SK-N-DZ (cell line): ENCODE measurements around the gene APC2.

Source experiments
- DNase-seq: peaks from one replicate; pipeline ENCODE4 v3.0.0-alpha.2; 2015; ENCODE audit warnings: low spot score

APC2 gene

GRCh38 chr19:1447504-1447903 is 2.4 kb upstream of the APC2 start:
- DNase-seq, result no peak

- DNase-seq, result no peak
Measured at GRCh38 chr19:1447944-1448343, 2.0 kb upstream of the APC2 start.

- DNase-seq, result peak; percentile 47
Measured at GRCh38 chr19:1450735-1451731, 1.1 kb downstream of the APC2 start.

GRCh38 chr19:1451916-1452801 is 2.2 kb downstream of the APC2 start:
- peak; percentile 84 for DNase-seq

DNA sequence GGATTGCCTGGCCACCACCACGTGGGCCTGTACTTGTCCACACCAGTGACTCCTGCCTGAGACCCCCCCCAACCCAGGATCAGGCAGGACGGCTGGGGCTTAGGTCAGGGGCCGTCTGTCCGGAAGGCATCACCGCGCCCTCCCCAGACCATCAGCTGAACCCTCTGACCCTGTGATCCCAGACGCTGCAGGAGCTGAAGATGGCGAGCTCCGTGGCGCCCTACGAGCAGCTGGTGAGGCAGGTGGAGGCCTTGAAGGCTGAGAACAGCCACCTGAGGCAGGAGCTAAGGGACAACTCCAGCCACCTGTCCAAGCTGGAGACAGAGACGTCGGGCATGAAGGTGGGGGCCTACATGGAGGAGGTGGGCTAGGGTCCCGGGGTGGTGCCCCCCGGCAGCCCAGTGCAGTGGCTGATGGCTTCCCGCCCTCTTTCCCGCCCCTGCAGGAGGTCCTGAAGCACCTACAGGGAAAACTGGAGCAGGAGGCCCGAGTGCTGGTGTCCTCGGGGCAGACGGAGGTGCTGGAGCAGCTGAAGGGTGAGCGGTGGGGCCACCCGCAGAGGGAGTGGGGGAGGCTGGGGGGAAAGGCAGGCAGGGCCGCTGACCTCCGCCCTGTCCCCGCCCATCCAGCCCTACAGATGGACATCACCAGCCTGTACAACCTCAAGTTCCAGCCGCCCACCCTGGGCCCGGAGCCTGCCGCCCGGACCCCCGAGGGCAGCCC is 3.0 kb downstream of the APC2 start:
- DNase-seq, result no peak

- DNase-seq, result no peak
Measured at GRCh38 chr19:1453525-1454364, 3.8 kb downstream of the APC2 start.

DNA sequence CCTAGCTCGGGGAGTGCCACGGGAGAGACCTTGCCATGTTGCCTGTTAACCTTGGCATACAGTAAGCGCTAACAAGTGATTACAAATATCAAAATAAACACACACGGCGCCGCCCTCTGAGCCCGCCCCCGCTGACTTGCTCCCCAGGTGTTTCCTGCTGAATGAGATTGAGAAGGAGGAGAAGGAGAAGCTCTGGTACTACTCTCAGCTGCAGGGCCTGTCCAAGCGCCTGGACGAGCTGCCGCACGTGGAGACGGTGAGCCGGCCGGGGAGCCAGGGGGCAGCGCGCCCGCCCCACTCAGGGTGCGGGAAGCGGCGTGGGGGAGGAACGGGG is 5.0 kb downstream of the APC2 start:
- no peak for DNase-seq

GRCh38 chr19:1455336-1456120 is 5.6 kb downstream of the APC2 start:
- DNase-seq, result peak; percentile 81

DNA sequence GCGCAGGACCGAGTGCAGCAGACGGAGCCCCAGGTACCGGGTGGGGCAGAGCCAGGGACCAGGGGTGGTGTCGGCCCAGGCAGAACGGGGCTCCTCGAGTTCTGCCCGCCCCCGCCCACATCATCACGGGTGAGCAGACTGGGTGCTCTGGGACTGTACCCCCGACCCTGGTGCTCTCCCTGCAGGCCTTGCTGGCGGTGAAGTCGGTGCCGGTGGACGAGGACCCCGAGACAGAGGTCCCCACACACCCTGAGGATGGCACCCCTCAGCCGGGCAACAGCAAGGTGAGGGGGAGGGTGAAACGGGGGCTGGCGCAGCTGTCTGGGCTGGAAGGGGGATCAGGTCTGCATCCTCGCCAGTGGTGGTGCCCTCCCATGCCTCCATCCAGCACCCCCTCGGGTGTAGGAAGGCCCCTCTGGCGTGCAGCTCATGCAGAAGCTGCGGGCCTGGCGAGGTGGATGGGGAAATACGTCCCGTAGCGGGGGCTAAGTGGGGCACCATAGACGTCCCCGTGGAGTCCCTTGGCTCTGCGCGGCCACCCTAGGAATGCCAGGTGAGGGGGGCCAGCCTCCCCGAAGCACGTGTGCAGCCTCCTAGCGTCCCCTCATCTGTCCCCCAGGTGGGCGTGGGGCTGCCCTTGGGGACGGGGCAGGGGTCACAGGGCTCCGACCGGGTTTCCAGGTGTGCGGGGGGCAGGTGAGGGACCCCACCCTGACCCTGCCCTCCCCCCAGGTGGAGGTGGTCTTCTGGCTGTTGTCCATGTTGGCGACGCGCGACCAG is 6.4 kb downstream of the APC2 start:
- no peak for DNase-seq

GRCh38 chr19:1457031-1457739 is 7.3 kb downstream of the APC2 start:
- DNase-seq, result no peak

- no peak for DNase-seq
Measured at GRCh38 chr19:1457892-1458291, 8.0 kb downstream of the APC2 start.

DNA sequence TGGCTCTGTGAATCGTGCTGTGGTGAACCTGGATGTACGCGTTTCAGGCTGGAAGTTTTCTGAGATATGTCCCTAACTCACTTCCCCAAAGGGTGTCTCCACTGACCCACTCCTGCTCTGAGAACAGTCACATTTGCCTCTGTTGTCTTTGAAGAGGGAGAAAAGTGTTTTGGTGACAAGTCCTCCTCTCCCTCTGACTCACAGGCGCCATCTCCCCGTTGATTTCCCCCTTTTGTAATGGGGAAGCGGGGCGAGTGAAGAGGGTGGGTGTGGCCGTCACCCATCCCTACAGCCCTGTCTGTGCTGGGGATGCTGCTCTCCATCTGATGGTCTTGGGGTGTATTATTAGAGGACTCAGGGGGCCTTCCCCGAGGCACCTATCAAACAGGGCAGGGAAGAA is 9.6 kb downstream of the APC2 start:
- no peak for DNase-seq

DNA sequence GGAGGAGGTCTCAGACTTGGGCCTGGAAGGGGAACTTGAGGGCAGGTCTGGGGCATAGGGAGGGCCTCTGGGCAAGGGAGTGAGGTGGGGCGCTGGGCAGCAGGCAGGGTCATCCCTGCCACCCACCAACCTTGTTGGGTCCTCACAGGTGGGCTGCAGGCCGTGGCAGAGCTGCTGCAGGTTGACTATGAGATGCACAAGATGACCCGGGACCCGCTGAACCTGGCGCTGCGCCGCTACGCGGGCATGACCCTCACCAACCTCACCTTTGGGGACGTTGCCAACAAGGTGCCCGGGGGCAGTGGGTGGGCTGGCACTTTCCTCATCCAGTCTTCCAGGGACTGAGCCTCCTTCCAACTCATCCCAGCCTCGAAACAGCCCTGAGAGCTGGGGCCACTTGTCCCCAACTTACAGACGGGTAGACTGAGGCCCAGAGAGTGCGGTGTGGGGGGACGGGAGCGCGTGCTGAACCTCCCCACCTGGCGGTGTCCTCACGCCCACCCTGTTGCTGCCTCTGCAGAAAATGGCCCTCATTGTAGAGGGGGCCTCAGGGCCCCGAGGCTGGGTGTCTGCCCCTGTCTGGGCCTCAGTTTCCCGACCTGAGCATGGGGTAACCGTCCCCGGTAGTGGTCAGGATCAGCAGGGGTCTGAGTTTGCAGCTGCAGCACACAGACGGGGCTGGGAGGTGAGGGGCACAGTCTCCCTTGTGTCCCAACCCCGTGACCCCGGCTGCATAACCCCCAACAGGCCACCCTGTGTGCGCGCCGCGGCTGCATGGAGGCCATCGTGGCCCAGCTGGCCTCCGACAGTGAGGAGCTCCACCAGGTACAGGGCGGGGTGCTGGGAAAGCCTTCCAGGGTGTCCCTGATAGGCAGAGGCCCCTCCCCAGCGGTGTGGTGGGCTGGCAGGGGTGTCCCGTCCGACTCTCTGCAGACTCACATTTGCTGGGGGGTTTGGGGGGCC is 10.4 kb downstream of the APC2 start:
- DNase-seq, result no peak

DNA sequence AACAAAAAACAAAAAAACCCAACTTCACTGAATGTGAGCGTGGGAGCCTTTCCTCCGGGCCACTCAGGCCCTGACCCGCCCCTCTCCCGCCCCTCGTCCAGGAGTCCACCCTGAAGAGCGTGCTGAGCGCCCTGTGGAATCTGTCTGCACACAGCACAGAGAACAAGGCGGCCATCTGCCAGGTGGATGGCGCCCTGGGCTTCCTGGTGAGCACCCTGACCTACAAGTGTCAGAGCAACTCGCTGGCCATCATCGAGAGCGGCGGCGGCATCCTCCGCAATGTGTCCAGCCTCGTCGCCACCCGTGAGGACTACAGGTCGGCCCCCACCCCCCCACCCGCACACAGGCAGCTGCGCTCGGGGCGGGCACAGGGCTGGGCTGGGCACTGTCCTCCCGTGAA is 11.9 kb downstream of the APC2 start:
- DNase-seq, result no peak

DNA sequence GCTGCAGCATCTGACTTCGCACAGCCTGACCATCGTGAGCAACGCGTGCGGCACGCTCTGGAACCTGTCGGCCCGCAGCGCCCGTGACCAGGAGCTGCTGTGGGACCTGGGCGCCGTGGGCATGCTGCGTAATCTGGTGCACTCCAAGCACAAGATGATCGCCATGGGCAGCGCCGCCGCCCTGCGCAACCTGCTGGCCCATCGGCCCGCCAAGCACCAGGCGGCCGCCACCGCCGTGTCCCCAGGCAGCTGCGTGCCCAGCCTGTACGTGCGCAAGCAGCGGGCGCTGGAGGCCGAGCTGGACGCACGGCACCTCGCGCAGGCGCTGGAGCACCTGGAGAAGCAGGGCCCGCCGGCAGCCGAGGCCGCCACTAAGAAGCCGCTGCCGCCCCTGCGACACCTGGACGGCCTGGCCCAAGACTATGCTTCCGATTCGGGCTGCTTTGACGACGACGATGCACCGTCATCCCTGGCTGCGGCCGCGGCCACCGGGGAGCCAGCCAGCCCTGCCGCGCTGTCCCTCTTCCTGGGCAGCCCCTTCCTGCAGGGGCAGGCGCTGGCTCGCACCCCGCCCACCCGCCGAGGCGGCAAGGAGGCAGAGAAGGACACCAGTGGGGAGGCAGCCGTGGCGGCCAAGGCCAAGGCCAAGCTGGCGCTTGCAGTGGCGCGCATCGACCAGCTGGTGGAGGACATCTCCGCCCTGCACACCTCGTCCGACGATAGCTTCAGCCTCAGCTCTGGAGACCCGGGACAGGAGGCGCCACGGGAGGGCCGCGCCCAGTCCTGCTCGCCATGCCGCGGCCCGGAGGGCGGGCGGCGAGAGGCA is 15.5 kb downstream of the APC2 start:
- no peak for DNase-seq

DNA sequence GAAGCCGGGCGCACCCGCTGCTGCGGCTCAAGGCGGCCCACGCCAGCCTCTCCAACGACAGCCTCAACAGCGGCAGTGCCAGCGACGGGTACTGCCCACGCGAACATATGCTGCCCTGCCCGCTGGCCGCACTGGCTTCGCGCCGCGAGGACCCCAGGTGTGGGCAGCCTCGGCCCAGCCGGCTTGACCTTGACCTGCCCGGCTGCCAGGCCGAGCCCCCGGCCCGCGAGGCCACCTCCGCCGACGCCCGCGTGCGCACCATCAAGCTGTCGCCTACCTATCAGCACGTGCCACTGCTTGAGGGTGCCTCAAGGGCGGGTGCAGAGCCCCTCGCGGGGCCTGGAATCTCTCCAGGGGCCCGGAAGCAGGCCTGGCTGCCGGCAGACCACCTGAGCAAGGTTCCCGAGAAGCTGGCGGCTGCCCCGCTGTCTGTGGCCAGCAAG is 16.1 kb downstream of the APC2 start:
- DNase-seq, result no peak
